ENCODE results near the gene CACNG5. TPM values are rescaled to one million over a fixed set of nuclear protein-coding genes. Genes with fewer than 3 reads are reported as not detected.

CACNG5 gene
- total and polyA plus RNA-seq, 4 donors, result not detected

DNA sequence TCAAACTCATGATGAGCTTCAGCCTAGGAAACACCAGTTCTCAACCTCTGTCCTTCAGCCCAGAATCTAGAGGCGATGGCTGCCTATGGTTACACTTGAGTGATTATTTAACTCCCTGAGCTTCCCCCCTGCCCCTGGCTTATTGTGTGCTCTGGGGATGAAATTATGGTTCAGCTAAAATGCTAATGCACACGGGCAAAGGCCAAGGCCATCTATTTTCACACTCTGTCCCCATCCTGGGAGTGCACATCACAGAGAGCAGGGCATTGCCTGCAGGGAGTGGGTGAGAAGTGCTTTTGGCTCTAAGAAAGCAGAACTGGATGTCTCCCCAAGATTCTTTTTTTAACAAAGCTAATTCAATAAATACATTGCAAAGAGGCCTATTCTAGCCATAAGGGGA, 21.6 kb upstream of the CACNG5 start:
- Histone ChIP-seq H3K27me3 (ENCODE audit: control insufficient read depth in 4 of 4, insufficient read depth in 4 of 4, low read length in 3 of 4) (no peaks in the 10 kb centered on the region), H3K27ac (ENCODE audit: low read depth in 1 of 2, low read length in 2 of 2) (no peak overlapping the region), H3K9ac (ENCODE audit: low read depth in 1 of 2, low read length in 2 of 2) (no peak overlapping the region), H3K36me3 (ENCODE audit: control insufficient read depth in 4 of 4, insufficient read depth in 3 of 4, low read depth in 1 of 4, low read length in 3 of 4) (no peaks in the 10 kb centered on the region), H3K9me3 (ENCODE audit: control insufficient read depth in 4 of 4, low read length in 3 of 4) (peaks cover 0 to 4% (median 2%) of the 10 kb centered on the region in 4 donors), H3K4me1 (ENCODE audit: control insufficient read depth in 4 of 4, insufficient read depth in 4 of 4, low read length in 3 of 4) (no peaks in the 10 kb centered on the region), H3K4me3 (ENCODE audit: low read depth in 1 of 3, low read length in 3 of 3) (no peak overlapping the region)
- no peak for DNase-seq (ENCODE audit: low spot score)
- no peak for TF ChIP-seq GABPA (IDR thresholded peaks at IDR 0.05 in 1 of 2, conservative IDR thresholded peaks at IDR 0.05 in 1 of 2)
- TF ChIP-seq, protein P1, sequence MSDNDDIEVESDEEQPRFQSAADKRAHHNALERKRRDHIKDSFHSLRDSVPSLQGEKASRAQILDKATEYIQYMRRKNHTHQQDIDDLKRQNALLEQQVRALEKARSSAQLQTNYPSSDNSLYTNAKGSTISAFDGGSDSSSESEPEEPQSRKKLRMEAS (IDR thresholded peaks at IDR 0.05), result no peak
- TF ChIP-seq, protein P2, sequence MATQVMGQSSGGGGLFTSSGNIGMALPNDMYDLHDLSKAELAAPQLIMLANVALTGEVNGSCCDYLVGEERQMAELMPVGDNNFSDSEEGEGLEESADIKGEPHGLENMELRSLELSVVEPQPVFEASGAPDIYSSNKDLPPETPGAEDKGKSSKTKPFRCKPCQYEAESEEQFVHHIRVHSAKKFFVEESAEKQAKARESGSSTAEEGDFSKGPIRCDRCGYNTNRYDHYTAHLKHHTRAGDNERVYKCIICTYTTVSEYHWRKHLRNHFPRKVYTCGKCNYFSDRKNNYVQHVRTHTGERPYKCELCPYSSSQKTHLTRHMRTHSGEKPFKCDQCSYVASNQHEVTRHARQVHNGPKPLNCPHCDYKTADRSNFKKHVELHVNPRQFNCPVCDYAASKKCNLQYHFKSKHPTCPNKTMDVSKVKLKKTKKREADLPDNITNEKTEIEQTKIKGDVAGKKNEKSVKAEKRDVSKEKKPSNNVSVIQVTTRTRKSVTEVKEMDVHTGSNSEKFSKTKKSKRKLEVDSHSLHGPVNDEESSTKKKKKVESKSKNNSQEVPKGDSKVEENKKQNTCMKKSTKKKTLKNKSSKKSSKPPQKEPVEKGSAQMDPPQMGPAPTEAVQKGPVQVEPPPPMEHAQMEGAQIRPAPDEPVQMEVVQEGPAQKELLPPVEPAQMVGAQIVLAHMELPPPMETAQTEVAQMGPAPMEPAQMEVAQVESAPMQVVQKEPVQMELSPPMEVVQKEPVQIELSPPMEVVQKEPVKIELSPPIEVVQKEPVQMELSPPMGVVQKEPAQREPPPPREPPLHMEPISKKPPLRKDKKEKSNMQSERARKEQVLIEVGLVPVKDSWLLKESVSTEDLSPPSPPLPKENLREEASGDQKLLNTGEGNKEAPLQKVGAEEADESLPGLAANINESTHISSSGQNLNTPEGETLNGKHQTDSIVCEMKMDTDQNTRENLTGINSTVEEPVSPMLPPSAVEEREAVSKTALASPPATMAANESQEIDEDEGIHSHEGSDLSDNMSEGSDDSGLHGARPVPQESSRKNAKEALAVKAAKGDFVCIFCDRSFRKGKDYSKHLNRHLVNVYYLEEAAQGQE (IDR thresholded peaks at IDR 0.05), result no peak
- TF ChIP-seq YY1 (IDR thresholded peaks at IDR 0.05), result no peak
- TF ChIP-seq, protein P3, sequence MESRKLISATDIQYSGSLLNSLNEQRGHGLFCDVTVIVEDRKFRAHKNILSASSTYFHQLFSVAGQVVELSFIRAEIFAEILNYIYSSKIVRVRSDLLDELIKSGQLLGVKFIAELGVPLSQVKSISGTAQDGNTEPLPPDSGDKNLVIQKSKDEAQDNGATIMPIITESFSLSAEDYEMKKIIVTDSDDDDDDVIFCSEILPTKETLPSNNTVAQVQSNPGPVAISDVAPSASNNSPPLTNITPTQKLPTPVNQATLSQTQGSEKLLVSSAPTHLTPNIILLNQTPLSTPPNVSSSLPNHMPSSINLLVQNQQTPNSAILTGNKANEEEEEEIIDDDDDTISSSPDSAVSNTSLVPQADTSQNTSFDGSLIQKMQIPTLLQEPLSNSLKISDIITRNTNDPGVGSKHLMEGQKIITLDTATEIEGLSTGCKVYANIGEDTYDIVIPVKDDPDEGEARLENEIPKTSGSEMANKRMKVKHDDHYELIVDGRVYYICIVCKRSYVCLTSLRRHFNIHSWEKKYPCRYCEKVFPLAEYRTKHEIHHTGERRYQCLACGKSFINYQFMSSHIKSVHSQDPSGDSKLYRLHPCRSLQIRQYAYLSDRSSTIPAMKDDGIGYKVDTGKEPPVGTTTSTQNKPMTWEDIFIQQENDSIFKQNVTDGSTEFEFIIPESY (IDR thresholded peaks at IDR 0.05), result no peak
- no peak for TF ChIP-seq SP1 (IDR thresholded peaks at IDR 0.05)
- no peak for TF ChIP-seq JUND (IDR thresholded peaks at IDR 0.05)
- TF ChIP-seq RXRA (IDR thresholded peaks at IDR 0.05), result no peak
- 59% methylated on average over 2 of the region's 2 CpGs for WGBS

DNA sequence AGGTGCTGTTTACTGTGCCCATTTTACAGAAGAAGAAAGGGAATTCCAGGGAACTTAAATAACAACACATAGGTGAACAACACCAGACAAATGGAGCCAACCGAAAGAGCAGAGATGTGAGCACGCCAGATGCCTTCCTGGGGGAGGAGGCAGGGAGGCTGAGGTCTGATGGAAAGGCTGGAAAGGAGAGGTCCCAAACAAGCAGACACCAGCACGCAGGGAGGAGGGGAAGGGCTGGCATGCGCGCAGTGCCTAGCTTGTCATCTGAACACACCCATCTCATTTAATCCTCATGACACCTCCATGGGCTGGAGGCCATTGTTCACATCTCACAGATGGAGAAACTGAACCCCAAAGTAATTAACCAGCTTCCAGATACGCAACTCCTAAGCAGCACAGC, 20.9 kb upstream of the CACNG5 start:
- H3K4me3 ChIP-seq (ENCODE audit: low read depth in 1 of 3, low read length in 3 of 3), result no peak overlapping the region
- no peaks in the 10 kb centered on the region for H3K4me1 ChIP-seq (ENCODE audit: control insufficient read depth in 4 of 4, insufficient read depth in 4 of 4, low read length in 3 of 4)
- no peak overlapping the region for H3K9ac ChIP-seq (ENCODE audit: low read depth in 1 of 2, low read length in 2 of 2)
- H3K9me3 ChIP-seq (ENCODE audit: control insufficient read depth in 4 of 4, low read length in 3 of 4), result peaks cover 0 to 4% (median 2%) of the 10 kb centered on the region in 4 donors
- no peak overlapping the region for H3K27ac ChIP-seq (ENCODE audit: low read depth in 1 of 2, low read length in 2 of 2)
- no peak for TF ChIP-seq GABPA (IDR thresholded peaks at IDR 0.05 in 1 of 2, conservative IDR thresholded peaks at IDR 0.05 in 1 of 2)
- TF ChIP-seq, protein P2 (IDR thresholded peaks at IDR 0.05), result no peak
- TF ChIP-seq HNF4G (IDR thresholded peaks at IDR 0.05), result no peak
- TF ChIP-seq FOXA1 (IDR thresholded peaks at IDR 0.05), result no peak
- TF ChIP-seq HNF4A (conservative IDR thresholded peaks at IDR 0.05), result no peak
- no peak for TF ChIP-seq FOXA2 (IDR thresholded peaks at IDR 0.05)
- no peak for TF ChIP-seq EGR1 (IDR thresholded peaks at IDR 0.05; ENCODE audit: low read depth in 2 of 2)
- TF ChIP-seq, protein P4, sequence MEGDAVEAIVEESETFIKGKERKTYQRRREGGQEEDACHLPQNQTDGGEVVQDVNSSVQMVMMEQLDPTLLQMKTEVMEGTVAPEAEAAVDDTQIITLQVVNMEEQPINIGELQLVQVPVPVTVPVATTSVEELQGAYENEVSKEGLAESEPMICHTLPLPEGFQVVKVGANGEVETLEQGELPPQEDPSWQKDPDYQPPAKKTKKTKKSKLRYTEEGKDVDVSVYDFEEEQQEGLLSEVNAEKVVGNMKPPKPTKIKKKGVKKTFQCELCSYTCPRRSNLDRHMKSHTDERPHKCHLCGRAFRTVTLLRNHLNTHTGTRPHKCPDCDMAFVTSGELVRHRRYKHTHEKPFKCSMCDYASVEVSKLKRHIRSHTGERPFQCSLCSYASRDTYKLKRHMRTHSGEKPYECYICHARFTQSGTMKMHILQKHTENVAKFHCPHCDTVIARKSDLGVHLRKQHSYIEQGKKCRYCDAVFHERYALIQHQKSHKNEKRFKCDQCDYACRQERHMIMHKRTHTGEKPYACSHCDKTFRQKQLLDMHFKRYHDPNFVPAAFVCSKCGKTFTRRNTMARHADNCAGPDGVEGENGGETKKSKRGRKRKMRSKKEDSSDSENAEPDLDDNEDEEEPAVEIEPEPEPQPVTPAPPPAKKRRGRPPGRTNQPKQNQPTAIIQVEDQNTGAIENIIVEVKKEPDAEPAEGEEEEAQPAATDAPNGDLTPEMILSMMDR (IDR thresholded peaks at IDR 0.05; ENCODE audit: low read depth, low read length, missing input control), result no peak
- TF ChIP-seq, protein P3 (IDR thresholded peaks at IDR 0.05), result no peak
- no peak for TF ChIP-seq SP1 (IDR thresholded peaks at IDR 0.05)
- no peak for TF ChIP-seq RAD21 (IDR thresholded peaks at IDR 0.05)
- TF ChIP-seq, protein P1 (IDR thresholded peaks at IDR 0.05), result no peak
- TF ChIP-seq RXRA (IDR thresholded peaks at IDR 0.05), result no peak
- TF ChIP-seq TAF1 (conservative IDR thresholded peaks at IDR 0.05), result no peak
- TF ChIP-seq NR2F2 (IDR thresholded peaks at IDR 0.05), result no peak
- H3K36me3 ChIP-seq (ENCODE audit: control insufficient read depth in 4 of 4, insufficient read depth in 3 of 4, low read depth in 1 of 4, low read length in 3 of 4), result no peaks in the 10 kb centered on the region
- no peaks in the 10 kb centered on the region for H3K27me3 ChIP-seq (ENCODE audit: control insufficient read depth in 4 of 4, insufficient read depth in 4 of 4, low read length in 3 of 4)
- no peak for DNase-seq (ENCODE audit: low spot score)
- WGBS, result 81% methylated on average over 6 of the region's 6 CpGs
